Nephron progenitor cell (in vitro differentiated cells): ENCODE data around the gene KIDINS220.

ENCODE experiments used
- DNase-seq: peaks from one replicate; pipeline ENCODE4 v3.0.0; 2021
- H3K27ac Mint-ChIP-seq: 2 replicates; pipeline ENCODE4 v1.8.0; 2021; ENCODE audit warnings: mild to moderate bottlenecking, moderate library complexity, mixed read lengths
- H3K27me3 Mint-ChIP-seq: 2 replicates; pipeline ENCODE4 v1.8.0; 2021; ENCODE audit warnings: mild to moderate bottlenecking, low read depth, mixed read lengths; ENCODE audit not compliant: poor library complexity
- H3K36me3 Mint-ChIP-seq: 2 replicates; pipeline ENCODE4 v1.8.0; 2021; ENCODE audit warnings: low read depth, mixed read lengths
- H3K4me1 Mint-ChIP-seq: 2 replicates; pipeline ENCODE4 v1.8.0; 2021; ENCODE audit warnings: mixed read lengths
- H3K4me3 Mint-ChIP-seq: 2 replicates; pipeline ENCODE4 v1.8.0; 2021; ENCODE audit warnings: mild to moderate bottlenecking, moderate library complexity, mixed read lengths
- H3K9me3 Mint-ChIP-seq: 2 replicates; pipeline ENCODE4 v1.8.0; 2021; ENCODE audit warnings: mild to moderate bottlenecking, moderate library complexity, mixed read lengths
- TF ChIP-seq, protein P1 (sequence below): fragments of 200-600 bp; sonication (generic); IDR thresholded peaks from 2 replicates; pipeline ENCODE4 v1.5.0; 2021; ENCODE audit warnings: antibody characterized with exemption

KIDINS220 gene

DNA sequence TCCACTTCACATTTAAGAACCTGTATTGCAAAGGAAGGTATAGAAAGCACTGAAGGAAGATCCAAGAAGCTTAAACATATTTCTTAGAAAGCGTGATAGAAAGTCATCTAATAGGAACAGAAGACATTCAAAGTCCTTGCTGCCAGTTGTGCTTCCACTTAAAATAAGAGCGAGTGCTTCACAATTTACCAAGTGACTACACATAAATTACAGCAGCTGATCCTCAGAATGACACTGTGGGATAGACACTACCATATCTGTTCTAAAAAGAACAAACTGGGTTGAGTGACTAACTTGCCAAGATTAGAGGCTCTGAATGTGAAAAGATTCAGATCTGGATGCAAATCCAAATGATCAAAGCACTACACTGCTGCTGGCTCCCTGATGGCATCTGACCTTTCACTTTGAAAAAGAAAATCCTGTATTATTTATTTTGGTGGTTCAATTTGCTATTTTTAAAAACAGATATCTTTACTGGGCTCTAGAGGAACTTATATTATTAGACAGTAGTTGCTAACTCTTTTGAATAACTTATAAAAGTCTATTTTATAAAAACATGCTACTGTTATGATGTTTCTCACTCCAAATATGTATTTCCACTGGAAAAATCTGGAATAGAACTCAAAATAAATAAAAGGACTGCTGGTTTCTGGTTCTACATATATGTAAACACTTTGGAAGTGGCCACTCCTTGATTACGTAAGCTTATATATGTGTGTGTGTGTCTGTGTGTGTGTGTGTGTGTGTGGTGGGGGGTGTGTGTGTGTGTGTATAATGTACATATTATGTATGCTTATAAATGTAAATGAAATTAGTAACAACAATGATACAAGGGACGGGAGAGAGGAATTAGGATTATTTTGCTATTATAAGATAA lies 57.4 kb downstream of the KIDINS220 start:
- no peaks in the 10 kb centered on the region for H3K9me3 Mint-ChIP-seq
- H3K4me3 Mint-ChIP-seq = no peak overlapping the region
- no peak for DNase-seq
- TF ChIP-seq, protein P1, sequence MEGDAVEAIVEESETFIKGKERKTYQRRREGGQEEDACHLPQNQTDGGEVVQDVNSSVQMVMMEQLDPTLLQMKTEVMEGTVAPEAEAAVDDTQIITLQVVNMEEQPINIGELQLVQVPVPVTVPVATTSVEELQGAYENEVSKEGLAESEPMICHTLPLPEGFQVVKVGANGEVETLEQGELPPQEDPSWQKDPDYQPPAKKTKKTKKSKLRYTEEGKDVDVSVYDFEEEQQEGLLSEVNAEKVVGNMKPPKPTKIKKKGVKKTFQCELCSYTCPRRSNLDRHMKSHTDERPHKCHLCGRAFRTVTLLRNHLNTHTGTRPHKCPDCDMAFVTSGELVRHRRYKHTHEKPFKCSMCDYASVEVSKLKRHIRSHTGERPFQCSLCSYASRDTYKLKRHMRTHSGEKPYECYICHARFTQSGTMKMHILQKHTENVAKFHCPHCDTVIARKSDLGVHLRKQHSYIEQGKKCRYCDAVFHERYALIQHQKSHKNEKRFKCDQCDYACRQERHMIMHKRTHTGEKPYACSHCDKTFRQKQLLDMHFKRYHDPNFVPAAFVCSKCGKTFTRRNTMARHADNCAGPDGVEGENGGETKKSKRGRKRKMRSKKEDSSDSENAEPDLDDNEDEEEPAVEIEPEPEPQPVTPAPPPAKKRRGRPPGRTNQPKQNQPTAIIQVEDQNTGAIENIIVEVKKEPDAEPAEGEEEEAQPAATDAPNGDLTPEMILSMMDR = no peak
- no peak overlapping the region for H3K27ac Mint-ChIP-seq
- H3K27me3 Mint-ChIP-seq = no peaks in the 10 kb centered on the region
- H3K36me3 Mint-ChIP-seq = peaks cover 67% of the 10 kb centered on the region
- no peaks in the 10 kb centered on the region for H3K4me1 Mint-ChIP-seq

DNA sequence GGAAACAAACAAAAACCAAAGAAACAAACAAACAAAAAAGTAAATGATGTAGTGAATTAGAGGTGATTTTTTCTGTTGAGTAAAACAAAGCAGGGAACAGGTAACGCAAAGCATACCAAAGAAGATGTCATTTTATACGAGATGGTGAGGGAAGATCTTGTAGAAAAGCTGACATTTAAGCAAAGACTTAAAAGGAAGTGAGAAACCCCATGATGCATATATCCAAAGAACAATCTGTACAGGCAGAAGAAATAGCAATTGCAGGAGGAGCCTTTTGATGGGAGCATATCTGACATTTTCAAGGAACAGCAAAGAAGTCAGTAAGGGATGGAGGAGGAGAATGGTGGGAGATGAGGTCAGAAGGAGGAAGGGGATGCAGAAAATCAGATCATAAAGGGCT lies 63.0 kb downstream of the KIDINS220 start:
- Mint-ChIP-seq H3K27ac (no peak overlapping the region), H3K9me3 (no peaks in the 10 kb centered on the region), H3K27me3 (no peaks in the 10 kb centered on the region), H3K4me1 (no peaks in the 10 kb centered on the region), H3K36me3 (peaks cover 58% of the 10 kb centered on the region), H3K4me3 (no peak overlapping the region)
- DNase-seq = no peak
- TF ChIP-seq, protein P1 = no peak

DNA sequence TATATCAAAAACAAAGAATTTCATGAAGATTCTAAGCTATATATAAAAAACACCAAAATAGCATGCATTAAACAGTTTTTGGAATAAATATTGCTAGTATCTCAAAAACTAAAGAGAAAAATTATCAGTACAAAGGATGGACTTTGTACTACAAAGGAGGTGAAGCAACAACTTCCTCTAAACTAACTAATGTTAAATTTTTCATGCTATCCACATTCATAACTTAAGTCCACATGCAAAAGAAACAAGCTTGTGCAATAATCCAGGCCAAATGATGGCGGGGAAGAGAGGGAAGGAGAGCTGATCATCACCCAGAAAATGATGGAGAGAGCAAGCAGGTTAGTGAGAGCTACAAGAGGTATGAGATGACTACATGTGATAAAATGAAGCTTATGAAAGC lies 70.1 kb downstream of the KIDINS220 start:
- TF ChIP-seq, protein P1 = no peak
- Mint-ChIP-seq H3K36me3 (peaks cover 39% of the 10 kb centered on the region), H3K27ac (no peak overlapping the region), H3K9me3 (no peaks in the 10 kb centered on the region), H3K4me1 (no peaks in the 10 kb centered on the region), H3K4me3 (no peak overlapping the region), H3K27me3 (no peaks in the 10 kb centered on the region)
- no peak for DNase-seq

DNA sequence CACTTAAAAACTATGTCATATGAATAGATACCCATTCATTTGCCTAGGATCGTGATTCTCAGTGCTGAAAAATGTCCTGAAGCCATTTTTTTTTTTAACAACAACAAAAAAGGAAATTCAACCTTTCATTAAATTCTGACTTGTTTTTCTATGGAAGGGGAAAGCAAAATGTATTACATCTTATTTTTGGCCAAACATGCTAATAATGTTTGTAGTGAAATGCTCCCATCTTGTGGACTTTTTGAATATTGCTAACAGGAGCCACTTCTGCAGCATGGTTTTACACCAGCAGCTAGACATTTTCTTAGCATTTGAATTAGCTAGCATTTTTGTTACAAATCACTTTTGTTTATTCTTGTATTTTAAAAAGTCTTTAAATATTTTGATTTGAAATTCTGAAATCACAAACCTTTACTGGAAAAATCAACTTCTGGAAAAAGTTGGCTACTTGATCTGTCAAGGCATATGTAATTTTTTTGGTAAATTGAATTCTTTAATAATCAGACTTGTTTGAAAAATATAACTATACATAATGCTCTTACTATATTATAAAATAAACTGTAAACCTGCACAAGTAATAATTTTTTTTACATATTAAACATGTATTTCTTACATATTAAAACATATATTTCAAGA lies 75.8 kb downstream of the KIDINS220 start:
- TF ChIP-seq, protein P1 = peak; percentile 52
- H3K27ac Mint-ChIP-seq = no peak overlapping the region
- no peaks in the 10 kb centered on the region for H3K4me1 Mint-ChIP-seq
- peaks cover 43% of the 10 kb centered on the region for H3K36me3 Mint-ChIP-seq
- no peak for DNase-seq
- H3K27me3 Mint-ChIP-seq = no peaks in the 10 kb centered on the region
- H3K9me3 Mint-ChIP-seq = peaks cover 18% of the 10 kb centered on the region
- H3K4me3 Mint-ChIP-seq = no peak overlapping the region

DNA sequence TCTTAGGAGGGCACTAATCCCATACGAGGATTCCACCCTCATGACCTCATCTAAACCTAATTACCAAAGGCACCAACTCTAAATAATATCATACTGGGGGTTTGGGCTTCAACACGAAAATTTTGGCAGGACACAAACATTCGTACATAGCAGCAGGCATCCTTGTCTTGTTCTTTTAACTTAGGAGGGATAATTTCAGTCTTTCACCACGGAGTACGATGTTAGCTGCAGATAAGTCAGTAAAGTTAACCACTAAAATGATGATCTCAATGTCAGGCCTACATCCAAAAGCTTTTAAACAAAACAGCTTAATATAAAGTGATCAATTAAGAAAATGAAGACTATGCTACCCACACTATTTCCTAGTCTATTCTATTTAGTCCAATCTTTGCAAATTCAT lies 80.7 kb downstream of the KIDINS220 start:
- no peak overlapping the region for H3K4me3 Mint-ChIP-seq
- TF ChIP-seq, protein P1 = no peak
- H3K4me1 Mint-ChIP-seq = no peaks in the 10 kb centered on the region
- DNase-seq = no peak
- H3K36me3 Mint-ChIP-seq = peaks cover 58% of the 10 kb centered on the region
- no peak overlapping the region for H3K27ac Mint-ChIP-seq
- H3K9me3 Mint-ChIP-seq = peaks cover 46% of the 10 kb centered on the region
- no peaks in the 10 kb centered on the region for H3K27me3 Mint-ChIP-seq
